ENCODE data around the gene CPLANE1. TPM values are rescaled to one million over a fixed set of nuclear protein-coding genes. Genes with fewer than 3 reads are reported as not detected.

Gene CPLANE1
- total and polyA plus RNA-seq, 10 of the 15 experiments (the other 5 are each of a cell fraction or from before 2014, with no cell fraction given) = 1.7 to 14.8 (median 6.7) TPM

DNA sequence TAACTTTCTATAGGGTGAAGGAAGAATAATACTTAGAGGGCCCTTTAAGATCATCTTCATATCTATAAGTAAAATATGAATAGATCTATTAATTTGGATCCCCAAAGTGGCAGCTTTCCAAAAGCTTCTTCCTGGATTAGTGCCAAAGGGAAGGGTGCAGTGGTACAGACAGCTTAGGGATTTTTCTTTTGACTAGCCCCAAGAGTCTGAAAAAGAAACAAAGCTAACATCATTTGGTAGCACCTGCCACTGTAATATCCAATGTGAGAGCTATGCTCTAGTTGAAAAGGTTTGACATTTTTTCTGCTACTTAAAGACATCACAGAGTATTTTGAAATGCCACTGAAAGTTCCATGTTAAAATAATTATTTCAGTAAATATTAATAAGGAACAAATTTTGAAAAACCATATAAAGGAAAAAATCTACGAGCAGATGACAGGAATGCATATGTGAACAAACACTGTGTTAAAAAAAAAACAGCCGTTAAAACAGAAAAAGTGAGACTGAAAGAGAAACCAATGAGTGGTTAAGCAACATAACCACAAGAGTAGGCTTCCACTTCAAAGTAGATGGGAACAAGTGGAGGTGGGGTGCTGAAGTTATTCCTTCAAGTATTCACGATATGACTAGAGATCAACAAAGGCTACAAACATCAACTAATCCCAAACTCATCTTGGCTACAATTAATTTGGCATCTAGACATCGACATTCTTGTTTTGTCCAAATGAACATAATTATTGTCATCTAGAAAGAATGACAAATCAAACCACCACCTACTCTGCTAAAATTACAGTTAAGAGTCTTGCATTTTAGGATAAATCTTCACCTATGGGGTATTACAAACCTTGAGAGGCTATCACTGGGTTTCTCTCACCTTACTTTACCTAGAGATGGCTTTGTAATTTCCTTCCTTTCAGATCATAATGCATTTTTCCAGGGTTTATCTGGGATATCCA lies 137.5 kb downstream of the CPLANE1 start:
- intact Hi-C loops (cut with micrococcal nuclease; ENCODE audit: unreplicated experiment) (loop anchor here (5.0 kb wide), 1 partner anchor 71 kb away; no protein-coding TSS in a partner anchor), in situ Hi-C loops (cut with MboI) (no loop called here)
- no peaks in the 10 kb centered on the region for H3K79me2 ChIP-seq (ENCODE audit: control insufficient read depth, insufficient read depth, low read length)
- no peak overlapping the region; the same call in 1 of the 2 replicates for H2AFZ ChIP-seq (ENCODE audit: control insufficient read depth, low read depth, low read length)
- H3K4me3 ChIP-seq = peak overlapping the region; percentile 34; the same call in 1 of the 2 replicates
- RAD21 ChIA-PET (ENCODE audit: unreplicated experiment) = interaction anchor here (0.7 to 1.5 kb wide), 8 partner anchors 9 to 100 kb away, joined by 3 to 7 read pairs (median 4); no protein-coding TSS in a partner anchor
- no peaks in the 10 kb centered on the region for H3K27me3 ChIP-seq (replicated peaks in 1 of 2; ENCODE audit: control insufficient read depth in 2 of 2, insufficient read depth in 2 of 2, low read length in 1 of 2)
- peaks cover 0 to 1% of the 10 kb centered on the region in 2 experiments; a peak in 1 of 4 replicates for H3K36me3 ChIP-seq (ENCODE audit: control insufficient read depth in 2 of 2, insufficient read depth in 2 of 2, low read length in 1 of 2)
- 0% methylated on average over 4 of the region's 4 CpGs for WGBS (ENCODE audit: insufficient coverage, insufficient replicate concordance, low lambda C conversion rate, missing lambda C conversion rate)
- H4K20me1 ChIP-seq (ENCODE audit: control insufficient read depth, insufficient read depth) = no peaks in the 10 kb centered on the region
- FAIRE-seq = peak; percentile 84
- POLR2A ChIA-PET = no interaction called here
- CTCF ChIA-PET = interaction anchor here (1.6 kb wide), 1 partner anchor 10 kb away, joined by 4 read pairs; no protein-coding TSS in a partner anchor
- no TSS peak for BruUV-seq (replicated peaks)
- SMC1A ChIA-PET (ENCODE audit: uncharacterized antibody, unreplicated experiment) = interaction anchor here (0.9 to 1.4 kb wide), 13 partner anchors 8 to 88 kb away, joined by 3 to 6 read pairs (median 3); no protein-coding TSS in a partner anchor
- DNase-seq (ENCODE audit: low read depth, low spot score) = peak; percentile 64
- H3K4me1 ChIP-seq (ENCODE audit: control insufficient read depth, insufficient read depth, low read length) = peaks cover 21% of the 10 kb centered on the region
- peak; percentile 91 for ATAC-seq
- H3K4me2 ChIP-seq (ENCODE audit: control insufficient read depth, insufficient read depth) = peak overlapping the region; percentile 14
- H3K27ac ChIP-seq (ENCODE audit: control insufficient read depth, insufficient read depth) = peak overlapping the region; percentile 77
- H3K9ac ChIP-seq (ENCODE audit: control insufficient read depth, insufficient read depth, low read length) = peak overlapping the region; percentile 35
- peaks cover 9% of the 10 kb centered on the region; the same call in 2 of the 3 replicates for H3K9me3 ChIP-seq (replicated peaks; ENCODE audit: control insufficient read depth, insufficient read depth, low read length)
- peak; percentile 84 for TF ChIP-seq IKZF1 (conservative IDR thresholded peaks at IDR 0.05)
- TF ChIP-seq MTA3 (IDR thresholded peaks at IDR 0.05; ENCODE audit: borderline replicate concordance, low read length) = peak; percentile 89; the same call in 1 of the 2 replicates
- no peak; a peak in 1 of 4 replicates for TF ChIP-seq ETV6 (conservative IDR thresholded peaks at IDR 0.05 in 1 of 2, IDR thresholded peaks at IDR 0.05 in 1 of 2; ENCODE audit: borderline replicate concordance in 1 of 2, low read depth in 1 of 2)
- peak; percentile 64; the same call in 1 of the 2 replicates for TF ChIP-seq ASH2L (IDR thresholded peaks at IDR 0.05; ENCODE audit: borderline replicate concordance, low read depth)
- TF ChIP-seq EP300 (IDR thresholded peaks at IDR 0.05; ENCODE audit: borderline replicate concordance in 1 of 2, control insufficient read depth in 1 of 2, low read depth in 2 of 2, low read length in 2 of 2) = peak; percentile 52 to 66; a peak in 2 of 4 replicates
- TF ChIP-seq RFX5 (IDR thresholded peaks at IDR 0.05; ENCODE audit: low read depth, low read length) = no peak
- TF ChIP-seq DPF2 (IDR thresholded peaks at IDR 0.05) = peak; percentile 79
- no peak for TF ChIP-seq RCOR1 (conservative IDR thresholded peaks at IDR 0.05; ENCODE audit: low read depth, low read length)
- TF ChIP-seq HDGF (IDR thresholded peaks at IDR 0.05) = no peak
- TF ChIP-seq PAX5 (IDR thresholded peaks at IDR 0.05; ENCODE audit: borderline replicate concordance, low read depth, low read length) = peak; percentile 43; the same call in 1 of the 2 replicates
- TF ChIP-seq STAT3 (IDR thresholded peaks at IDR 0.05; ENCODE audit: low read depth, low read length) = peak; percentile 83; the same call in 1 of the 2 replicates
- TF ChIP-seq, protein P1, sequence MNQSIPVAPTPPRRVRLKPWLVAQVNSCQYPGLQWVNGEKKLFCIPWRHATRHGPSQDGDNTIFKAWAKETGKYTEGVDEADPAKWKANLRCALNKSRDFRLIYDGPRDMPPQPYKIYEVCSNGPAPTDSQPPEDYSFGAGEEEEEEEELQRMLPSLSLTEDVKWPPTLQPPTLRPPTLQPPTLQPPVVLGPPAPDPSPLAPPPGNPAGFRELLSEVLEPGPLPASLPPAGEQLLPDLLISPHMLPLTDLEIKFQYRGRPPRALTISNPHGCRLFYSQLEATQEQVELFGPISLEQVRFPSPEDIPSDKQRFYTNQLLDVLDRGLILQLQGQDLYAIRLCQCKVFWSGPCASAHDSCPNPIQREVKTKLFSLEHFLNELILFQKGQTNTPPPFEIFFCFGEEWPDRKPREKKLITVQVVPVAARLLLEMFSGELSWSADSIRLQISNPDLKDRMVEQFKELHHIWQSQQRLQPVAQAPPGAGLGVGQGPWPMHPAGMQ (IDR thresholded peaks at IDR 0.05; ENCODE audit: borderline replicate concordance) = no peak
- 0 out of 2 replicates have a peak, but pooled peaks have one; percentile 59 for TF ChIP-seq RBBP5 (conservative IDR thresholded peaks at IDR 0.05)
- TF ChIP-seq FOXK2 (IDR thresholded peaks at IDR 0.05) = no peak
- TF ChIP-seq BCL11A (IDR thresholded peaks at IDR 0.05; ENCODE audit: low read depth, low read length) = peak; percentile 84
- TF ChIP-seq CREB1 (IDR thresholded peaks at IDR 0.05; ENCODE audit: low read depth) = peak; percentile 34; the same call in 1 of the 2 replicates
- peak; percentile 75 for TF ChIP-seq MTA2 (IDR thresholded peaks at IDR 0.05; ENCODE audit: low read depth)
- no peak for TF ChIP-seq HCFC1 (IDR thresholded peaks at IDR 0.05; ENCODE audit: low read length)
- TF ChIP-seq RELA (IDR thresholded peaks at IDR 0.05; ENCODE audit: borderline replicate concordance, partially characterized antibody) = no peak
- no peak for TF ChIP-seq PML (IDR thresholded peaks at IDR 0.05; ENCODE audit: low read length)
- TF ChIP-seq NFIC (IDR thresholded peaks at IDR 0.05; ENCODE audit: low read depth, low read length) = peak; percentile 87
